PFSK-1 (cell line): ENCODE measurements around the gene SNRPB.

Experiments
- FOXP2 ChIP-seq: optimal IDR thresholded peaks from 2 replicates; pipeline ENCODE3; 2011; ENCODE audit warnings: borderline replicate concordance, control low read depth, inconsistent platforms; ENCODE audit not compliant: insufficient read depth; ENCODE audit errors: extremely low read length, extremely low read depth
- POLR2AphosphoS5 ChIP-seq: IDR thresholded peaks from 2 replicates; pipeline ENCODE4 v1.6.1; 2012; ENCODE audit warnings: low read depth, mild to moderate bottlenecking, control low read depth, low read length, moderate library complexity
- SIN3A ChIP-seq: IDR thresholded peaks from 2 replicates; pipeline ENCODE4 v1.6.1; 2012; ENCODE audit warnings: mild to moderate bottlenecking, low read length, moderate library complexity, borderline replicate concordance; ENCODE audit not compliant: insufficient read depth
- TAF1 ChIP-seq: IDR thresholded peaks from 2 replicates; pipeline ENCODE4 v1.6.1; 2012; ENCODE audit warnings: low read length, control low read depth, borderline replicate concordance; ENCODE audit not compliant: insufficient read depth
- TF ChIP-seq, protein P1 (sequence below), 2 experiments: IDR thresholded peaks; 2 replicates each; pipeline versions ENCODE4 v1.6.1 to v1.8.0; 2011 to 2012; ENCODE audit warnings: low read depth in 2 of 2, low read length in 2 of 2, control low read depth in 1 of 2, inconsistent platforms in 1 of 2, mild to moderate bottlenecking in 1 of 2, moderate library complexity in 1 of 2; ENCODE audit not compliant: insufficient read depth in 1 of 2

The SNRPB gene

DNA sequence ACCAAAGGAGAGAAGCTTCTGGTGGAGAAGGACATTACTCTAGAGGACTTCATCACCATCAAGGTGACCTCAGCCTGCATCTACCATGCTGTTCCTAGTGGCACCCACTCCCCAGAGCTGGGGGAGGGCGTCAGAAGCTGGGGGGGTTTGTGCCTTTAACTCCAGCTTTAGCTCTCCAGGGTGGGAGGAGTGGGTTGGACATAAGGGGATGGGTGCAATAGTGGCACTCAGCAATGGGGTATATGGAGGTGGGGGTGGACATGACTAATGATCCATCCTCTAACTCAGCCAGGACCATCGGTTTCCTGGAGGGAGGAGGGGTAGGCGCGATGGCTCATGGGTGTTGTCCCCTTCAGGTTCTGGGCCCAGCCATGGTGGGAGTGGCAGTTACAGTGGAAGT is 40.1 kb downstream of the SNRPB start:
- TF ChIP-seq, protein P1, sequence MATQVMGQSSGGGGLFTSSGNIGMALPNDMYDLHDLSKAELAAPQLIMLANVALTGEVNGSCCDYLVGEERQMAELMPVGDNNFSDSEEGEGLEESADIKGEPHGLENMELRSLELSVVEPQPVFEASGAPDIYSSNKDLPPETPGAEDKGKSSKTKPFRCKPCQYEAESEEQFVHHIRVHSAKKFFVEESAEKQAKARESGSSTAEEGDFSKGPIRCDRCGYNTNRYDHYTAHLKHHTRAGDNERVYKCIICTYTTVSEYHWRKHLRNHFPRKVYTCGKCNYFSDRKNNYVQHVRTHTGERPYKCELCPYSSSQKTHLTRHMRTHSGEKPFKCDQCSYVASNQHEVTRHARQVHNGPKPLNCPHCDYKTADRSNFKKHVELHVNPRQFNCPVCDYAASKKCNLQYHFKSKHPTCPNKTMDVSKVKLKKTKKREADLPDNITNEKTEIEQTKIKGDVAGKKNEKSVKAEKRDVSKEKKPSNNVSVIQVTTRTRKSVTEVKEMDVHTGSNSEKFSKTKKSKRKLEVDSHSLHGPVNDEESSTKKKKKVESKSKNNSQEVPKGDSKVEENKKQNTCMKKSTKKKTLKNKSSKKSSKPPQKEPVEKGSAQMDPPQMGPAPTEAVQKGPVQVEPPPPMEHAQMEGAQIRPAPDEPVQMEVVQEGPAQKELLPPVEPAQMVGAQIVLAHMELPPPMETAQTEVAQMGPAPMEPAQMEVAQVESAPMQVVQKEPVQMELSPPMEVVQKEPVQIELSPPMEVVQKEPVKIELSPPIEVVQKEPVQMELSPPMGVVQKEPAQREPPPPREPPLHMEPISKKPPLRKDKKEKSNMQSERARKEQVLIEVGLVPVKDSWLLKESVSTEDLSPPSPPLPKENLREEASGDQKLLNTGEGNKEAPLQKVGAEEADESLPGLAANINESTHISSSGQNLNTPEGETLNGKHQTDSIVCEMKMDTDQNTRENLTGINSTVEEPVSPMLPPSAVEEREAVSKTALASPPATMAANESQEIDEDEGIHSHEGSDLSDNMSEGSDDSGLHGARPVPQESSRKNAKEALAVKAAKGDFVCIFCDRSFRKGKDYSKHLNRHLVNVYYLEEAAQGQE (IDR thresholded peaks at IDR 0.05; ENCODE audit: insufficient read depth in 1 of 2, low read depth in 2 of 2, low read length in 2 of 2): no peak
- no peak for TF ChIP-seq POLR2AphosphoS5
- TF ChIP-seq TAF1: no peak
- no peak for TF ChIP-seq SIN3A
- no peak for TF ChIP-seq FOXP2

DNA sequence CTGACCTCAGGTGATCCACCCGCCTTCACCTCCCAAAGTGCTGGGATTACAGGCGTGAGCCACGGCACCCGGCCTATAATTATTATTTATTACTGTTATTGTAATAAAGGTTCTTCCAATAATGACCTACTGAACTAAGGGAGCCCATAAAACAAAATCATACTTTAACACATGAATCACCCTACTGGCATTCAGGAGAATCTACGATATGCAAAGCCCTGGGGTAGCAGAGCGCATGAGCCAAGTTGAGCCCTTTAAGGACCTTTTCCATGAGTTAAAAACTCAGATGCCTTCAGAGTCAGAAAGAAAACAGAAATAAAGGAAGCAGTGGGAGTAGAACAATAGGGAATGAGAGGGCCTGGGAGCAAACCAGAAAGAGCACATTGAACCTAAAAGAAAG is 41.5 kb downstream of the SNRPB start:
- TF ChIP-seq, protein P1 (IDR thresholded peaks at IDR 0.05; ENCODE audit: insufficient read depth in 1 of 2, low read depth in 2 of 2, low read length in 2 of 2): no peak
- TF ChIP-seq FOXP2 (no peak), POLR2AphosphoS5 (no peak), SIN3A (no peak), TAF1 (no peak)

DNA sequence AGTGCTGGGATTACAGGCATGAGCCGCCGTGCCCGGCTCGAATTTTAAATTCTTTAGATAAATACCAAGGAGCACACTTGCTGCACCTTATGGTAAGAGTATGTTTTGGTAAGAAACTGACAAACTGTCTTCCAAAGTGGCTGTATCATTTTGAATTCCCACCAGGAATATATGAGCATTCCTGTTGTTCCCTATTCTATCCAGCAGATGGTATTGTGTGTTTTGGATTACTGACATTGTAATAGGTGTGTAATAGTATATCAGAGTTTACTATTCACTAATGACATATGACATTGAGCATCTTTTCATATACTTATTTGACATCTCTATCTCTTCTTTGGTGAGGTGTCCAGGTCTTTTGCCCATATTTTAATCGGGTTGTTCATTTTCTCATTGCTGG is 49.3 kb downstream of the SNRPB start:
- no peak for TF ChIP-seq TAF1
- TF ChIP-seq SIN3A: no peak
- TF ChIP-seq FOXP2: no peak
- TF ChIP-seq, protein P1 (IDR thresholded peaks at IDR 0.05; ENCODE audit: insufficient read depth in 1 of 2, low read depth in 2 of 2, low read length in 2 of 2): no peak
- TF ChIP-seq POLR2AphosphoS5: no peak

DNA sequence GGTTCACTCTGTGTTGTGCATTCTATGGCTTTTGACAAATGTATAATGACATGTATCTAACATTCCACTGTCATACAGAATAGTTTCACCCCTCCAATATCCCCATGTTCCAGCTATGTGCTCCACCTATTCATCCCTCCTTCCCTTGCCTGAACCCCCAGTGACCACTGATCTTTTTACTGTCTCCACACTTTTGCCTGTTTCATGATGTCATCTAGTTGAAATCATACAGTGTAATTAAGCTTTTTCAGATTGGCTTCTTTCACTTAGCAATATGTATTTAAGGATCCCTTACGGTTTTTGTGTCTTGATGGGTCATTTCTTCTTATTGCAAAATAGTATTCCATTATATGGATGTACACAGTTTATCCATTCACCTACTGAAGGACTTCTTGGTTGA is 50.1 kb downstream of the SNRPB start:
- TF ChIP-seq SIN3A (no peak), POLR2AphosphoS5 (no peak), TAF1 (no peak), FOXP2 (no peak)
- TF ChIP-seq, protein P1 (IDR thresholded peaks at IDR 0.05; ENCODE audit: insufficient read depth in 1 of 2, low read depth in 2 of 2, low read length in 2 of 2): no peak

DNA sequence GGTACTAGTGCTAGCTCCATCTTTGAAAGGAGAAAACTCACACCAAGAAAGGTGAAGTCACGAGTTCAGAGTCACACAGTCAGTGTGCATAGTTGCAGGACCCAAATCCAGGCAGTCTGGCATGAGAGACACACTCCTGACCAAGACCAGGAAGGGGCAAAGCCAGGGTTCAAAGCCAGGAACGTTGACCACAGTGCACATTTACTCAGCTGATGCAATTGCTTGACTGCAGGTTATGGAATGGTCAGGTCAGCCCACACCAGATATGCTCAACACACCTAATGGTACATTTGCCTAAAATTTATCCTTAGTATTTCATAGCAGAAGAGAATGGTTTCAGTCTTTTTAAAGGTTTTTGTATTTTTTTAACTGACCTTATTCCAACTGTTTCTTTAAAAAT is 52.2 kb downstream of the SNRPB start:
- TF ChIP-seq SIN3A: no peak
- TF ChIP-seq, protein P1 (IDR thresholded peaks at IDR 0.05; ENCODE audit: insufficient read depth in 1 of 2, low read depth in 2 of 2, low read length in 2 of 2): no peak
- TF ChIP-seq TAF1: no peak
- no peak for TF ChIP-seq FOXP2
- no peak for TF ChIP-seq POLR2AphosphoS5
